Measurements from ENCODE around the gene DZIP1. TPM values are rescaled to one million over a fixed set of nuclear protein-coding genes. Genes with fewer than 3 reads are reported as not detected.

DZIP1 gene
- total and polyA plus RNA-seq, 2 of the 13 experiments (the other 11 are each of a cell fraction or from before 2014, with no cell fraction given): 11.0 to 36.7 TPM

GRCh38 chr13:95676762-95677563, 32.5 kb upstream of the DZIP1 start, which contains the start of gene DNAJC3 (continued):
- TF ChIP-seq ZNF83 (CRISPR knock-in tag; IDR thresholded peaks at IDR 0.05; ENCODE audit: borderline replicate concordance) (no peak), HIVEP1 (CRISPR knock-in tag; IDR thresholded peaks at IDR 0.05) (no peak), SP1 (IDR thresholded peaks at IDR 0.05) (peak; percentile 55; the same call in 1 of the 2 replicates), SP1 (CRISPR knock-in tag; IDR thresholded peaks at IDR 0.05) (peak; percentile 87), ZNF777 (CRISPR knock-in tag; IDR thresholded peaks at IDR 0.05) (peak; percentile 82), ZNF326 (CRISPR knock-in tag; IDR thresholded peaks at IDR 0.05; ENCODE audit: borderline replicate concordance) (no peak; the same call in 1 of the 2 replicates), MTA3 (CRISPR knock-in tag; IDR thresholded peaks at IDR 0.05) (no peak), CHCHD3 (CRISPR knock-in tag; IDR thresholded peaks at IDR 0.05) (no peak), RFX3 (CRISPR knock-in tag; IDR thresholded peaks at IDR 0.05) (no peak), NCOA1 (CRISPR knock-in tag; IDR thresholded peaks at IDR 0.05) (no peak), ZNF883 (CRISPR knock-in tag; IDR thresholded peaks at IDR 0.05; ENCODE audit: not compliant biosample characterization) (peak; percentile 87), ZNF619 (CRISPR knock-in tag; IDR thresholded peaks at IDR 0.05) (no peak), ZNF484 (CRISPR knock-in tag; IDR thresholded peaks at IDR 0.05; ENCODE audit: borderline replicate concordance, low read depth) (no peak), ZBTB34 (CRISPR knock-in tag; IDR thresholded peaks at IDR 0.05) (no peak), ZNF75D (CRISPR knock-in tag; IDR thresholded peaks at IDR 0.05; ENCODE audit: borderline replicate concordance) (no peak; the same call in 1 of the 2 replicates), ZNF564 (CRISPR knock-in tag; IDR thresholded peaks at IDR 0.05) (peak; percentile 55; the same call in 1 of the 2 replicates), IRX3 (CRISPR knock-in tag; IDR thresholded peaks at IDR 0.05; ENCODE audit: borderline replicate concordance, low read depth) (0 out of 2 replicates have a peak, but pooled peaks have one; percentile 41), ZNF3 (CRISPR knock-in tag; IDR thresholded peaks at IDR 0.05) (no peak)
- TF ChIP-seq, protein P1, sequence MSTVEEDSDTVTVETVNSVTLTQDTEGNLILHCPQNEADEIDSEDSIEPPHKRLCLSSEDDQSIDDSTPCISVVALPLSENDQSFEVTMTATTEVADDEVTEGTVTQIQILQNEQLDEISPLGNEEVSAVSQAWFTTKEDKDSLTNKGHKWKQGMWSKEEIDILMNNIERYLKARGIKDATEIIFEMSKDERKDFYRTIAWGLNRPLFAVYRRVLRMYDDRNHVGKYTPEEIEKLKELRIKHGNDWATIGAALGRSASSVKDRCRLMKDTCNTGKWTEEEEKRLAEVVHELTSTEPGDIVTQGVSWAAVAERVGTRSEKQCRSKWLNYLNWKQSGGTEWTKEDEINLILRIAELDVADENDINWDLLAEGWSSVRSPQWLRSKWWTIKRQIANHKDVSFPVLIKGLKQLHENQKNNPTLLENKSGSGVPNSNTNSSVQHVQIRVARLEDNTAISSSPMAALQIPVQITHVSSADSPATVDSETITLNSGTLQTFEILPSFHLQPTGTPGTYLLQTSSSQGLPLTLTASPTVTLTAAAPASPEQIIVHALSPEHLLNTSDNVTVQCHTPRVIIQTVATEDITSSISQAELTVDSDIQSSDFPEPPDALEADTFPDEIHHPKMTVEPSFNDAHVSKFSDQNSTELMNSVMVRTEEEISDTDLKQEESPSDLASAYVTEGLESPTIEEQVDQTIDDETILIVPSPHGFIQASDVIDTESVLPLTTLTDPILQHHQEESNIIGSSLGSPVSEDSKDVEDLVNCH (CRISPR knock-in tag; IDR thresholded peaks at IDR 0.05): no peak
- TF ChIP-seq, protein P2, sequence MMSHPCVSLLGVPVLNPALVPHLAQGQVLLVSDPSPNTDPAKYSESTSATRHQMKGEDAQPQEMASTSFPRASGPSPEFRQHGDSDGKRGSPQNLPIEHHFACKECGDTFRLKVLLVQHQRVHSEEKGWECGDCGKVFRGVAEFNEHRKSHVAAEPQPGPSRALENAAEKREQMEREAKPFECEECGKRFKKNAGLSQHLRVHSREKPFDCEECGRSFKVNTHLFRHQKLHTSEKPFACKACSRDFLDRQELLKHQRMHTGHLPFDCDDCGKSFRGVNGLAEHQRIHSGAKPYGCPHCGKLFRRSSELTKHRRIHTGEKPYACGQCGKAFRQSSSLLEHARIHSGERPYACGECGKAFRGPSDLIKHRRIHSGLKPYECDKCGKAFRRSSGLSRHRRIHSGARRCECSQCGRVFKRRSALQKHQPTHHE (CRISPR knock-in tag; IDR thresholded peaks at IDR 0.05; ENCODE audit: borderline replicate concordance): peak; percentile 66; the same call in 1 of the 2 replicates
- TF ChIP-seq, protein P3, sequence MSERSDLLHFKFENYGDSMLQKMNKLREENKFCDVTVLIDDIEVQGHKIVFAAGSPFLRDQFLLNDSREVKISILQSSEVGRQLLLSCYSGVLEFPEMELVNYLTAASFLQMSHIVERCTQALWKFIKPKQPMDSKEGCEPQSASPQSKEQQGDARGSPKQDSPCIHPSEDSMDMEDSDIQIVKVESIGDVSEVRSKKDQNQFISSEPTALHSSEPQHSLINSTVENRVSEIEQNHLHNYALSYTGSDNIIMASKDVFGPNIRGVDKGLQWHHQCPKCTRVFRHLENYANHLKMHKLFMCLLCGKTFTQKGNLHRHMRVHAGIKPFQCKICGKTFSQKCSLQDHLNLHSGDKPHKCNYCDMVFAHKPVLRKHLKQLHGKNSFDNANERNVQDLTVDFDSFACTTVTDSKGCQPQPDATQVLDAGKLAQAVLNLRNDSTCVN (CRISPR knock-in tag; IDR thresholded peaks at IDR 0.05; ENCODE audit: borderline replicate concordance): 0 out of 2 replicates have a peak, but pooled peaks have one; percentile 45
- TF ChIP-seq, protein P4, sequence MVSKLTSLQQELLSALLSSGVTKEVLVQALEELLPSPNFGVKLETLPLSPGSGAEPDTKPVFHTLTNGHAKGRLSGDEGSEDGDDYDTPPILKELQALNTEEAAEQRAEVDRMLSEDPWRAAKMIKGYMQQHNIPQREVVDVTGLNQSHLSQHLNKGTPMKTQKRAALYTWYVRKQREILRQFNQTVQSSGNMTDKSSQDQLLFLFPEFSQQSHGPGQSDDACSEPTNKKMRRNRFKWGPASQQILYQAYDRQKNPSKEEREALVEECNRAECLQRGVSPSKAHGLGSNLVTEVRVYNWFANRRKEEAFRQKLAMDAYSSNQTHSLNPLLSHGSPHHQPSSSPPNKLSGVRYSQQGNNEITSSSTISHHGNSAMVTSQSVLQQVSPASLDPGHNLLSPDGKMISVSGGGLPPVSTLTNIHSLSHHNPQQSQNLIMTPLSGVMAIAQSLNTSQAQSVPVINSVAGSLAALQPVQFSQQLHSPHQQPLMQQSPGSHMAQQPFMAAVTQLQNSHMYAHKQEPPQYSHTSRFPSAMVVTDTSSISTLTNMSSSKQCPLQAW (CRISPR knock-in tag; IDR thresholded peaks at IDR 0.05): peak; percentile 17; the same call in 1 of the 2 replicates

All from HepG2 (cell line).